HUES6 (cell line): ENCODE results near the gene ARHGAP24.
"Not testable (repeated sequence)": the region's sequence is repeated elsewhere in the genome, so short reads cannot be mapped to it uniquely, and the experiment has no call there.

Experiments used
- H3K27ac ChIP-seq: 2 replicates; pipeline ENCODE4 v1.7.0; 2013; ENCODE audit warnings: low read depth, mild to moderate bottlenecking, low read length, inconsistent platforms
- H3K27me3 ChIP-seq: 2 replicates; pipeline ENCODE4 v1.6.1; 2013; ENCODE audit warnings: low read length; ENCODE audit not compliant: control insufficient read depth, insufficient read depth
- H3K36me3 ChIP-seq: 2 replicates; pipeline ENCODE4 v1.6.1; 2013; ENCODE audit warnings: low read length; ENCODE audit not compliant: control insufficient read depth, insufficient read depth
- H3K4me1 ChIP-seq: 2 replicates; pipeline ENCODE4 v1.6.1; 2013; ENCODE audit warnings: low read length; ENCODE audit not compliant: control insufficient read depth, insufficient read depth
- H3K4me3 ChIP-seq: 2 replicates; pipeline ENCODE4 v1.5.1; 2013; ENCODE audit warnings: low read depth, low read length
- H3K9ac ChIP-seq: one replicate; pipeline ENCODE4 v1.6.1; 2013; ENCODE audit warnings: mild to moderate bottlenecking, low read length
- H3K9me3 ChIP-seq: 2 replicates; pipeline ENCODE4 v1.6.1; 2013; ENCODE audit warnings: low read depth, low read length; ENCODE audit not compliant: control insufficient read depth, insufficient read depth

Gene ARHGAP24

GRCh38 chr4:85659610-85660218 lies 184.8 kb downstream of the ARHGAP24 start:
- no peak overlapping the region for H3K9ac ChIP-seq
- H3K27me3 ChIP-seq, result no peaks in the 10 kb centered on the region
- no peaks in the 10 kb centered on the region for H3K9me3 ChIP-seq
- no peak overlapping the region for H3K4me3 ChIP-seq
- H3K36me3 ChIP-seq, result no peaks in the 10 kb centered on the region
- H3K4me1 ChIP-seq, result no peaks in the 10 kb centered on the region
- H3K27ac ChIP-seq, result no peak overlapping the region

- H3K36me3 ChIP-seq, H3K27ac ChIP-seq, H3K4me1 ChIP-seq, H3K9ac ChIP-seq, H3K27me3 ChIP-seq, H3K4me3 ChIP-seq: not testable (repeated sequence)
- H3K9me3 ChIP-seq, result peaks cover 18% of the 10 kb centered on the region
These were observed 191.7 kb downstream of the ARHGAP24 start for GRCh38 chr4:85666625-85667024.

GRCh38 chr4:85669204-85669603 lies 194.3 kb downstream of the ARHGAP24 start:
- Histone ChIP-seq H3K4me1 (peaks cover 7% of the 10 kb centered on the region; the same call in 1 of the 2 replicates), H3K4me3 (no peak overlapping the region), H3K36me3 (no peaks in the 10 kb centered on the region), H3K9me3 (peaks cover 18% of the 10 kb centered on the region), H3K27me3 (no peaks in the 10 kb centered on the region), H3K9ac (no peak overlapping the region), H3K27ac (no peak overlapping the region)

- Histone ChIP-seq H3K4me3 (no peak overlapping the region), H3K9ac (no peak overlapping the region), H3K9me3 (peaks cover 18% of the 10 kb centered on the region), H3K27ac (no peak overlapping the region), H3K27me3 (no peaks in the 10 kb centered on the region), H3K36me3 (no peaks in the 10 kb centered on the region), H3K4me1 (peaks cover 14% of the 10 kb centered on the region)
These were observed 195.1 kb downstream of the ARHGAP24 start for GRCh38 chr4:85669992-85670548.

GRCh38 chr4:85671120-85671519 lies 196.2 kb downstream of the ARHGAP24 start:
- Histone ChIP-seq H3K27ac (no peak overlapping the region), H3K4me1 (peaks cover 24% of the 10 kb centered on the region), H3K4me3 (no peak overlapping the region), H3K36me3 (no peaks in the 10 kb centered on the region), H3K9ac (no peak overlapping the region), H3K27me3 (no peaks in the 10 kb centered on the region), H3K9me3 (peaks cover 18% of the 10 kb centered on the region)

GRCh38 chr4:85672116-85672515 lies 197.2 kb downstream of the ARHGAP24 start:
- Histone ChIP-seq H3K9me3 (peaks cover 18% of the 10 kb centered on the region), H3K4me3 (no peak overlapping the region), H3K27ac (no peak overlapping the region), H3K36me3 (no peaks in the 10 kb centered on the region), H3K27me3 (no peaks in the 10 kb centered on the region), H3K9ac (no peak overlapping the region), H3K4me1 (peaks cover 34% of the 10 kb centered on the region)

GRCh38 chr4:85672959-85673358 lies 198.0 kb downstream of the ARHGAP24 start:
- Histone ChIP-seq H3K9me3 (peaks cover 11% of the 10 kb centered on the region; the same call in 1 of the 2 replicates), H3K27ac (no peak overlapping the region), H3K36me3 (no peaks in the 10 kb centered on the region), H3K4me3 (no peak overlapping the region), H3K27me3 (no peaks in the 10 kb centered on the region), H3K9ac (no peak overlapping the region), H3K4me1 (peaks cover 34% of the 10 kb centered on the region)

GRCh38 chr4:85673540-85673939 lies 198.6 kb downstream of the ARHGAP24 start:
- Histone ChIP-seq H3K36me3 (no peaks in the 10 kb centered on the region), H3K4me1 (peaks cover 34% of the 10 kb centered on the region), H3K9me3 (0 out of 2 replicates have a peak, but pooled peaks cover 5% of the 10 kb centered on the region), H3K27me3 (no peaks in the 10 kb centered on the region), H3K9ac (no peak overlapping the region), H3K27ac (no peak overlapping the region), H3K4me3 (no peak overlapping the region)

- Histone ChIP-seq H3K4me3 (no peak overlapping the region), H3K27ac (no peak overlapping the region), H3K9me3 (no peaks in the 10 kb centered on the region), H3K27me3 (no peaks in the 10 kb centered on the region), H3K36me3 (no peaks in the 10 kb centered on the region), H3K4me1 (peaks cover 34% of the 10 kb centered on the region), H3K9ac (no peak overlapping the region)
These were observed 200.4 kb downstream of the ARHGAP24 start for GRCh38 chr4:85675076-85676049.

GRCh38 chr4:85676050-85676425 lies 201.1 kb downstream of the ARHGAP24 start:
- no peaks in the 10 kb centered on the region for H3K27me3 ChIP-seq
- H3K9me3 ChIP-seq, result no peaks in the 10 kb centered on the region
- H3K4me3 ChIP-seq, result no peak overlapping the region
- H3K4me1 ChIP-seq, result peaks cover 34% of the 10 kb centered on the region
- no peak overlapping the region for H3K27ac ChIP-seq
- no peak overlapping the region for H3K9ac ChIP-seq
- no peaks in the 10 kb centered on the region for H3K36me3 ChIP-seq
